Caco-2 (cell line): ENCODE measurements around the gene SNAI1. TPM values are rescaled to one million over a fixed set of nuclear protein-coding genes. Genes with fewer than 3 reads are reported as not detected.

Experiments
- BruUV-seq: library from RNA; stranded (reverse); fragments of 400-500 nt; replicated peaks from 2 replicates; lab custom pipeline; 2021; lab: Mats Ljungman, UMichigan
- CTCF ChIA-PET: fragments of 300-600 bp; sonication (Branson Sonifier 250); formaldehyde crosslinking; loops from one replicate; lab custom pipeline; 2022; ENCODE audit warnings: antibody characterized with exemption; lab: Charles Lee
- POLR2A ChIA-PET: fragments of 300-600 bp; sonication (Branson Sonifier 250); formaldehyde crosslinking; loops from one replicate; lab custom pipeline; 2022; ENCODE audit warnings: antibody characterized with exemption; lab: Charles Lee
- DNase-seq, 2 experiments: peaks; one replicate each; pipeline versions ENCODE4 v3.0.0 to v3.0.0-alpha.2; 2020 to 2022
- H3K27me3 ChIP-seq: replicated peaks from 2 replicates; pipeline ENCODE4 v1.6.0; 2011; ENCODE audit warnings: low read length; ENCODE audit not compliant: control insufficient read depth, insufficient read depth
- H3K36me3 ChIP-seq: 2 replicates; pipeline ENCODE4 v1.5.1; 2011; ENCODE audit warnings: low read length; ENCODE audit not compliant: control insufficient read depth, insufficient read depth
- H3K4me1 ChIP-seq: fragments of 250-450 bp; sonication (Bioruptor Pico); 2 replicates; pipeline ENCODE4 v1.5.1; 2020; ENCODE audit warnings: mild to moderate bottlenecking
- H3K4me3 ChIP-seq: 2 replicates; pipeline ENCODE4 v1.5.1; 2011; ENCODE audit warnings: low read depth, mild to moderate bottlenecking, control low read depth, low read length
- H3K9me3 ChIP-seq: fragments of 250-450 bp; sonication (Bioruptor Pico); 2 replicates; pipeline ENCODE4 v1.5.1; 2020; ENCODE audit warnings: mild to moderate bottlenecking, moderate library complexity
- H3K27ac Mint-ChIP-seq: one replicate; pipeline ENCODE4 v1.8.0; 2022; ENCODE audit warnings: mixed read lengths; ENCODE audit not compliant: unreplicated experiment
- H3K27me3 Mint-ChIP-seq: one replicate; pipeline ENCODE4 v1.8.0; 2022; ENCODE audit warnings: mixed read lengths; ENCODE audit not compliant: insufficient read depth, unreplicated experiment
- H3K36me3 Mint-ChIP-seq: one replicate; pipeline ENCODE4 v1.8.0; 2022; ENCODE audit warnings: mild to moderate bottlenecking, mixed read lengths; ENCODE audit not compliant: insufficient read depth, unreplicated experiment
- H3K4me1 Mint-ChIP-seq: one replicate; pipeline ENCODE4 v1.8.0; 2022; ENCODE audit warnings: low read depth, mixed read lengths; ENCODE audit not compliant: unreplicated experiment
- H3K4me3 Mint-ChIP-seq: one replicate; pipeline ENCODE4 v1.8.0; 2022; ENCODE audit warnings: mild to moderate bottlenecking, moderate library complexity, mixed read lengths; ENCODE audit not compliant: unreplicated experiment
- H3K9me3 Mint-ChIP-seq: one replicate; pipeline ENCODE4 v1.8.0; 2022; ENCODE audit warnings: mixed read lengths; ENCODE audit not compliant: unreplicated experiment
- intact Hi-C: fragments of 100-400 bp; cut with micrococcal nuclease; formaldehyde crosslinking; loops from one replicate; pipeline ENCODE4 v1.10.0; 2022; ENCODE audit not compliant: unreplicated experiment
- total RNA-seq: library from RNA; stranded (reverse); gene quantifications from 2 replicates; pipeline ENCODE4 v1.2.3, GENCODE V29; 2022
- TF ChIP-seq, protein P1 (sequence below), 2 experiments: fragments of 200-600 bp in 1 of 2; IDR thresholded peaks; 1 replicate in 1 of 2; 2 replicates in 1 of 2; pipeline versions ENCODE4 v1.5.1 to v1.8.0; 2011 to 2022; ENCODE audit warnings: antibody characterized with exemption in 1 of 2, control low read depth in 1 of 2, inconsistent platforms in 1 of 2, low read depth in 1 of 2, low read length in 1 of 2, mild to moderate bottlenecking in 1 of 2, moderate library complexity in 1 of 2; ENCODE audit not compliant: insufficient read depth in 1 of 2, severe bottlenecking in 1 of 2, unreplicated experiment in 1 of 2

SNAI1 gene
- total RNA-seq, 1 experiment from 2014 or later, result 10.9 TPM

DNA sequence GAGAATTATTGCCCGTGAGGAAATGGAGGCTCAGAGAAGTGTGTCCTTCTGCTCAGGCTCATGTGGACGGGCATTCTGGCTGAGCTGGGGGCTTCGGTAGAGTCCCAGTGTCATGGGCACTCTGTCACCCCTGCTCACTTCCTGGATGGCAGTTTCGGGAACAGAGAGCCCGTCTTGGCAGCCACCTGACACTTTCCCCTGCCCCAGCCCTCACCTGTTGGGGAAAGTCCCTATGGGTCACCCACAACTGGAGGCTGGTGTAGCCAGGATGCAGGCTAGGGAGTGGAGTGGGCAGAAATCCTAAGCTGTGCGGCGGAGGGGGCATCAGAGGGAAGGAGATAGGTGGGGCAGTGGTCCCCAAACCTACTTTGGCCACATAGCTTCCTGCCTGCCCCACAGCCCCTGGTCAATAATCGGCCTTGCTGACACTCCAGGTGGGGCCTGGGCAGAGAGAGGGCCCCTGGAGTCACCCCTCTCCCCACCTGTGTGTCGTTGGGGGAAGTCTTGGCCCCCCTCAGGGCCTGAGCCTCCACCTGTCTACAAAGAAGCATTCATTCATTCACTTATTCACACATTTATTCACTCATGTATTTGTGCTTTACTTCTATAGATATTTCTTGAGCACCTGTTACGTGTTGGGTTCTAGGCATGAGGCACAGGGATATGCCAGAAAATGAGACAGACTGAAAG lies 40.5 kb downstream of the SNAI1 start:
- Mint-ChIP-seq H3K9me3 (no peaks in the 10 kb centered on the region), H3K4me3 (no peak overlapping the region), H3K27ac (no peak overlapping the region), H3K27me3 (no peaks in the 10 kb centered on the region), H3K4me1 (no peaks in the 10 kb centered on the region), H3K36me3 (no peaks in the 10 kb centered on the region)
- H3K4me1 ChIP-seq, result no peaks in the 10 kb centered on the region
- no peaks in the 10 kb centered on the region for H3K27me3 ChIP-seq
- H3K36me3 ChIP-seq, result no peaks in the 10 kb centered on the region
- POLR2A ChIA-PET, result no interaction called here
- no TSS peak for BruUV-seq
- intact Hi-C loops, result no loop called here
- CTCF ChIA-PET, result interaction anchor here (0.7 to 1.3 kb wide), 2 partner anchors 44 to 48 kb away, joined by 4 read pairs; no protein-coding TSS in a partner anchor
- no peaks in the 10 kb centered on the region for H3K9me3 ChIP-seq
- no peak for DNase-seq
- H3K4me3 ChIP-seq, result no peak overlapping the region
- TF ChIP-seq, protein P1, sequence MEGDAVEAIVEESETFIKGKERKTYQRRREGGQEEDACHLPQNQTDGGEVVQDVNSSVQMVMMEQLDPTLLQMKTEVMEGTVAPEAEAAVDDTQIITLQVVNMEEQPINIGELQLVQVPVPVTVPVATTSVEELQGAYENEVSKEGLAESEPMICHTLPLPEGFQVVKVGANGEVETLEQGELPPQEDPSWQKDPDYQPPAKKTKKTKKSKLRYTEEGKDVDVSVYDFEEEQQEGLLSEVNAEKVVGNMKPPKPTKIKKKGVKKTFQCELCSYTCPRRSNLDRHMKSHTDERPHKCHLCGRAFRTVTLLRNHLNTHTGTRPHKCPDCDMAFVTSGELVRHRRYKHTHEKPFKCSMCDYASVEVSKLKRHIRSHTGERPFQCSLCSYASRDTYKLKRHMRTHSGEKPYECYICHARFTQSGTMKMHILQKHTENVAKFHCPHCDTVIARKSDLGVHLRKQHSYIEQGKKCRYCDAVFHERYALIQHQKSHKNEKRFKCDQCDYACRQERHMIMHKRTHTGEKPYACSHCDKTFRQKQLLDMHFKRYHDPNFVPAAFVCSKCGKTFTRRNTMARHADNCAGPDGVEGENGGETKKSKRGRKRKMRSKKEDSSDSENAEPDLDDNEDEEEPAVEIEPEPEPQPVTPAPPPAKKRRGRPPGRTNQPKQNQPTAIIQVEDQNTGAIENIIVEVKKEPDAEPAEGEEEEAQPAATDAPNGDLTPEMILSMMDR (IDR thresholded peaks at IDR 0.05; ENCODE audit: insufficient read depth in 1 of 2, low read depth in 1 of 2, low read length in 1 of 2, severe bottlenecking in 1 of 2, unreplicated experiment in 1 of 2), result no peak

- no peak for DNase-seq
- H3K36me3 Mint-ChIP-seq, result no peaks in the 10 kb centered on the region
- ChIA-PET POLR2A (no interaction called here), CTCF (no interaction called here)
- Histone ChIP-seq H3K9me3 (no peaks in the 10 kb centered on the region), H3K4me1 (peaks cover 25% of the 10 kb centered on the region), H3K27me3 (no peaks in the 10 kb centered on the region), H3K36me3 (no peaks in the 10 kb centered on the region), H3K4me3 (no peak overlapping the region)
- H3K4me3 Mint-ChIP-seq, result no peak overlapping the region
- BruUV-seq, result no TSS peak
- H3K27ac Mint-ChIP-seq, result peak overlapping the region; percentile 4
- H3K9me3 Mint-ChIP-seq, result no peaks in the 10 kb centered on the region
- TF ChIP-seq, protein P1 (IDR thresholded peaks at IDR 0.05; ENCODE audit: insufficient read depth in 1 of 2, low read depth in 1 of 2, low read length in 1 of 2, severe bottlenecking in 1 of 2, unreplicated experiment in 1 of 2), result no peak
- H3K27me3 Mint-ChIP-seq, result no peaks in the 10 kb centered on the region
- intact Hi-C loops, result no loop called here
- H3K4me1 Mint-ChIP-seq, result peaks cover 32% of the 10 kb centered on the region
Measured at GRCh38 chr20:50026746-50027575, 44.2 kb downstream of the SNAI1 start.

DNA sequence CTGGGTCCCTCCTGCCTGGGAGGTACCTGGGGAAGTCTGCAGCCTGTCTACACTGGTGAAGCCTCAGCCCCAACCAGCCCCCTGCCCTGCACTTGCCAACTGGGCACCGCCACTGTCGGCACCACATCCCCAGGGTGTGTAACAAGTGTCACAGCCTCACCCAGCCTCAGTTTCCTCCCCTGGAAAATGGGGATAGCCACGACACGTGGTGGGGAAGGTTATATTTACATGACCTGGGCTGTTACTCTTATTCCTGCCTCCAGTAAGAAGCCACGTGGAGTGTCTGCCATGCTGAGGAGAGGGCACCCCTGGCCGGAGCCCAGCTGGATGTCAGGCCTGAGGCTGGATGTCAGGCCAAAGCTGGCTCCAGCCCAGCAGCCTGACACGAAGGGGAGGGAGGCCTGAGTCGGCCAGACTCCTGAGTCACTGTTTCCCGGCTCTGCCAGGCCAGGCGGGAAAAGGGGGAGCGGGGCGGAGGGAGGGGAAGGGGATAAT lies 44.9 kb downstream of the SNAI1 start:
- no peaks in the 10 kb centered on the region for H3K36me3 ChIP-seq
- no peak for DNase-seq
- intact Hi-C loops, result no loop called here
- no peak overlapping the region for H3K4me3 ChIP-seq
- Mint-ChIP-seq H3K4me1 (peaks cover 35% of the 10 kb centered on the region), H3K9me3 (no peaks in the 10 kb centered on the region), H3K4me3 (no peak overlapping the region), H3K36me3 (no peaks in the 10 kb centered on the region), H3K27me3 (no peaks in the 10 kb centered on the region), H3K27ac (no peak overlapping the region)
- TF ChIP-seq, protein P1 (IDR thresholded peaks at IDR 0.05; ENCODE audit: insufficient read depth in 1 of 2, low read depth in 1 of 2, low read length in 1 of 2, severe bottlenecking in 1 of 2, unreplicated experiment in 1 of 2), result no peak
- POLR2A ChIA-PET, result no interaction called here
- no peaks in the 10 kb centered on the region for H3K9me3 ChIP-seq
- peaks cover 30% of the 10 kb centered on the region for H3K4me1 ChIP-seq
- CTCF ChIA-PET, result no interaction called here
- no TSS peak for BruUV-seq
- H3K27me3 ChIP-seq, result no peaks in the 10 kb centered on the region
